DMS114 treated with DMSO at 0.1 percent for 48 hours (cell line): Measurements from ENCODE around the gene BAG3.
"Not testable (repeated sequence)": the region's sequence is repeated elsewhere in the genome, so short reads cannot be mapped to it uniquely, and the experiment has no call there.

Source experiments
- DNase-seq: peaks from one replicate; lab custom pipeline; 2025; ENCODE audit not compliant: unreplicated experiment; lab: John Stamatoyannopoulos, UW

Gene BAG3

DNA sequence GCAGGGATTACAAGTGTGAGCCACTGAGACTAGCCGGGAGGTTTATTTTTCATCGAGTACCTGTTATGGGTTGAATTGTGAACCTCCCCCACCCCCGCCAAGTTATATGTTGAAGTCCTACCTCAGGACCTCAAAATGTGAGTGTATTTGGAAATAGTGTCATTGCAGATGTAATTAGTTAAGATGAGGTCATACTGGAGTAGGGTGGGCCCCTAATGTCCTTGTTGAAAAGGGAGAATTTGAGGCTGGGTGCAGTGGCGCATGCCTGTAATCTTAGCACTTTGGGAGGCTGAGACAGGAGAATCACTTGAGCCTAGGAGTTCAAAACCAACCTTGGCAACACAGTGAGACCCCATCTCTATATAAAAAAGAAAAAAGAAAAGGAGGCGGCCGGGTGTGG lies 10.8 kb upstream of the BAG3 start:
- no peak for DNase-seq

DNA sequence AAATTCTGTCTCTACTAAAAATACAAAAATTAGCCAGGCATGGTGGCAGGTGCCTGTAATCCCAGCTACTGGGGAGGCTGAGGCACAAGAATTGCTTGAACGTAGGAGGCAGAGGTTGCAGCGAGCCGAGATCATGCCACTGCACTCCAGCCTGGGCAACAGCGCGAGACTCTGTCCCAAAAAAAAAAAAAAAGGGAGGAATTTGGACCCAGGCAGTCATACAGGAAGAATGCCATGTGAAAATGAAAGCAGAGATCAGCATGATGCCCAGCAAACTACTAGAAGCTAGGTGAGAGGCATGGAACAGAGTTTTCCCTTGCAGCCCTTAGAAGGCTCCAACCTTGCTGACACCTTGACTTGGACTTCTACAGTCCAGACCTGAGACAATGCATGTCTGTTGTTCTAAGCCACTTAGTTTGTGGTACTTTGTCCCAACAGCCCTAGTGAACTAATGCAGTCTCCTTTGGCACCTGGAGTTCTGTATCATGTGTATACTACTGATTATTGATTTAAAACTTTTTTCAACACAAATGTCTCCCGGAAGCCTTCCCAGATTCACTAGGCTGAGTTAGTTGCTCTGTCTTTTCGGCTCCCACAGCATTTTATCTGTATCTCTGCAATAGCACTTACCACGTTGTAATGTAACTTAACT lies 10.2 kb upstream of the BAG3 start:
- no peak for DNase-seq

DNA sequence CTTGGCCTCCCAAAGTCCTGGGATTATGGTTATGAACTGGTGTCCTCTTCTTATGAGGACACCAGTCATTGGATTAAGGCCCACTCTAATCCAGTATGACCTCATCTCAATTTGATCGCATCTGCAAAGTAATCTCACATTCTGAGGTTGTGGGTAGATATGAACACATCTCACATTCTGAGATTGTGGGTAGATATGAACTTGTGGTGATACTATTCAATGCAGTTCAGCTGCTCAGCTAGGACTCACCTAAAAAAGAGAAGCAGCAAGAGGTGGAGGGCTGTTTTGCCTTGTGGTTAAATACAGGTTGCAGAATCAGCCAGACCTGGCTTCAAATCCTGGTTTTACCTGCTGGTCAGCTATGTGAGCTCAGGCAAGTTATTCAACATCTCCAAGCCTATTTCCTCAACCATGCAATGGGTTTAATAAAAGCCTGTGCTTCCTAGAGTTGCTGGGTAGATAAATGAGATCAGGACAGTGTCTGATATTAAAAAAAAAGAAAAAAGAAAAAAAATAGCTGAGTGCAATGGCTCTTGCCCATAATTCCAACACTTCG lies 8.5 kb upstream of the BAG3 start:
- no peak for DNase-seq

DNA sequence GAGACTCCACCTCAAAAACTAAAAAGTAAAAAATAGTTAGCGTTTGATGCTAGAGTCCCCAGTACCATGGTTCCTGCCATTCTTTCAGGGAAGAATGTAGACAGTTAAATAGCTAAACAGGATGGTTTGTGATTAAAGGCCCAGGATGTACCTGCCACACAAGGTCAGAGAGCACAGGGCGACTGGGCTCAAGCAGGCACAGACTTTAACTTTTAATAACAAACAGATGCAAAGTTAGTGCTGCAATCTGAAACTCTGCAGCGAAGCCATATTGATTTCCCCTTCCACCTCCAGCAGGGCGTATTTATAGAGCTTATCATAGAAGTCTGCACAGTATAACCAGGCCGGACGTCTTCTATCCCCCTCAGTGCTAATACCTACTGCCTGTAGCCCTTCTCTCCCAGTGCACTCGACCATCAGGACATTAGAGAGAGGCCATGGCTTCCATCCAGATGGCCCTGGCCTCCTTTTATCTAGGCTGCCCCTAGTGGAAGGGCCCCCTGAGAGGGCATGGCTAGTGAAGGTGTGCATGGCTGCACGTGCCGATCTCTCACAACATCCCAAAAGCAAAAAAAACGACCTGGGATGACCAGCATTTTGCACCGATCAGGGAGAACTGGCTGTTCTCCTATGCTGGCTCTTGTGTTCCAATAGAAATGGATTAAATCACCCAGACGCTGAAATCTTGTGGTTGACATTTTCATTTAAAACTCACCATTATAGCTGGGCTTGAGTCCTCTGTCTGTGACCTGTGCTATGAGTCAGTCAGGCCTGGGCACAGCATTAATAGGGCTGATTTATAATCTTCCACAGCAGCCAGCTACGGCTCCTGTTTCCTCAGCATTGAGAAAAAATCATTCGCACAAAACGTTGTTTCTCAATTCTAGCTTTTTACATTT lies 7.6 kb upstream of the BAG3 start:
- DNase-seq, result no peak

DNA sequence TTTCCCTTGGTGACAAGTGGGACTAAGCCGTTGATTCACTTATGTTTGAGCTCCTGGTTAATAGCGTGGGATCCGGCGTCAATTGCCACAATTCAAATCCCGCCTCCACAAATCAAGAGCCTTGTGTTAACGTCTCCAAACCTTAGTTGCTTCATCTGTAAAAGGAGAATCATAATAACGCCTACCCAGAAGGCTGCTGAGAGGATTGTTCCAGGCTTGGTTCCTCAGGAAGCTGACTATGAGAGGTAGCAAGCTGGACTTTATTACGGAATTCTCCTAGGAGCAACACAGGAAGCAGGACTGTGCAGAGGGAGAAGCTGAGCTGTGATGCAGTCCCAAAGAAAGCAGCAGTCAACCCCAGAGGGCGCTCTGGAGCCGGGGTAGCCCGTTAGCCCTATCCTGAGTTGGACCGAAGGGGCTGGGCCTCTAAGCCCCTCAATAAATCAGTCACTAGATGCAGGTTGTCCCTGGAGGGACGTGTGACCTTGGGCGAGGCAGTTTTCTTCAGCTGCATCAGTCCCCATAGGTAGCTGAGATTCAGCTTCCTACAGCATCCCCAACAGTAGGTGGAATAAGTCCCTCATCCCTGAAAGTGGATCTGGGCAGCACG lies 6.9 kb upstream of the BAG3 start:
- DNase-seq, result no peak

DNA sequence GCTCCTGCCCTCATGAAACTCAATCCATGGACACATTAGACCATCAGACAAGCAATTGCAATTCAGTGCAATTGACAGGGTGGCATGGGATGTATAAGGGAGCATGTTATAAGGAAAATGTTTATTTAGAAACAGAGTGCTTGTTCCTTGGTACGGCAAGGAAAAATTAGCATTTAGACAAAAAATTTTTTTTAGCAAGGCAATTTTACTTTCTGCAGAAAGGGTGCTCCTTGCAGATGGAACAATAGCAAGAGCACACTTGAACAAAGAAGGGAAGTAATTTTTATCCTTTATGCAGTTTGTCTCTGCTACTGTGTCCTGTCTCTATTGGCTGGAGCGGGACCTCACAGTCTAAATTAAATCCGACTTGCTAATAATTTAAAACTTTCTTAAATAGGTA lies 6.2 kb upstream of the BAG3 start:
- no peak for DNase-seq

DNA sequence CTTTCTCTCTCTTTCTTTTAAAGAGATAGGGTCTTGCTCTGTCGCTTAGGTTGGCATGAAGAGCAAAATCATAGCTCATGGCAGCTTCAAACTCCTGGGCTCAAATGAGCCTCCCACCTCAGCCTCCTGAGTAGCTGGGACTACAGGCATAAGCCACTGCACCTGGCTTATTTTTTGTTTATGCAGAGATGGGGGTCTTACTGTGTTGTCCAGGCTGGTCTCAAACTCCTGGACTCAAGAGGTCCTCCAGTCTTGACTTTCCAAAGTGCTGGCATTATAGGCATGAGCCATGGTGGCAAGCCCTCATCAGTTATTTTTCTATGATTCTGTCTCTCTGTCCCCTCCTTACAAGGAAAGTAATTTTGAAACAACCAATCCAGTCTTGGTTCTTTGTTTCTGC lies 1.1 kb upstream of the BAG3 start:
- DNase-seq, result no peak

DNA sequence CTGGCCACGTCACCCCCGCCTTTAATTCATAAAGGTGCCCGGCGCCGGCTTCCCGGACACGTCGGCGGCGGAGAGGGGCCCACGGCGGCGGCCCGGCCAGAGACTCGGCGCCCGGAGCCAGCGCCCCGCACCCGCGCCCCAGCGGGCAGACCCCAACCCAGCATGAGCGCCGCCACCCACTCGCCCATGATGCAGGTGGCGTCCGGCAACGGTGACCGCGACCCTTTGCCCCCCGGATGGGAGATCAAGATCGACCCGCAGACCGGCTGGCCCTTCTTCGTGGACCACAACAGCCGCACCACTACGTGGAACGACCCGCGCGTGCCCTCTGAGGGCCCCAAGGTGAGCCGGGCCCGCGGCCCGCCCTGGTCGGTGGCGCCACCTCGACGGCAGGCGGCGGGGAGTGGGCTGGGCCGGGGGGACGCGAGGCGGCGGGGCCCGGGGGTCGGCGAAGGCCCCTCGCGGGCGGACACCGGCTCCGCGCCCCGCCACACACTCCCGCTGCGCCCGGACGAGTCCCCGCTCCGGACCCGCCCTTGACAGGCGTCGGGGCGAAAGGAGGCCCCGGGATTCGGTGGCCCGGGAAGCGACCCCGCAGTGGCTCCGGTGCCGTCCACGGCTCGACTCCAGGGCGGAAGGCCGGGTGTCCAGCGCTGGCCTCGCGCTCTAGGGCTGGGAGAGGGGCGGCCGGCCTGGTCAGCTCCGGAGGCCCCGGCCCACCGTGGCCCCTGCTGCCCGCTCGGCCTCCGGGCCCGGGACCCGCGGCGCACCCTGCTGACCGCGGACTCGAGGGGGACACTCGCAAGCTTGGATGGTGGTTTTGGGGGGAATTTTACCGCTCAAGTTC lies 557 bp downstream of the BAG3 start:
- no peak for DNase-seq

DNA sequence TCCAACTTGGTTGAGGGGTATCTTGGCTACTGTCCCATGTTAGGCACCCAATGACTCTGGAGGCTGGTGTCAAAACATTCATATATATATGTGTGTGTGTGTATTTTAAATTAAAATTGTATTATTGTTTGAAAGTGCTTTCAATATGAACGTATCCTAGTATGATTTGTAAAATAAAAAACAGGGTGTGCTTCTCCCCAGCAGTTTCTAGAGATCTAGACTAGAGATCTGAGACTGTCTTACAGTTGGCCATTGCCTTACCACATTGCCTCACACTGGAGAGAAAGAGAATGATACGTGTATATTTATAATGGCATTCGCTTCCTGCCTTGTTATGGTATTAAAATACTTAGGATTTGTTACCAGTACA lies 1.2 kb downstream of the BAG3 start:
- DNase-seq, result peak; percentile 67

DNA sequence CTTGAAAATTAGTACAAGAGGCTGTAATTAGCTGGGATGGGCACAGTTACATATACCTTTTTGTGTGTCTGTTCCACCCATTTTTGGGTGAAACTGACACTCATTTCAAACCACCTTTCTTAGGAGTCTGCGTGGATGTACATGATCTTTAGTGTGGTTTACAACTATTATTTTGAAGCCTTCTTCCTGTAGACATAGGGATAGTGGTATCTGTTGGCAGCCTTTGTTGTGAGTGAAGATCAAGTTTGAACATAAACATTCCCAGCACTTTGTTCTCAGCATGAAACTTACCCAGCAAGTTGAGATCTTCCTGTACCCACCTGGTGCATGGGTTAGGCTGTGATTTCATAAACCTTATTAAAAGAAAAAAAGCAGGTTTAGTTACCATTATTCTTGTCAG lies 2.0 kb downstream of the BAG3 start:
- DNase-seq, result no peak

DNA sequence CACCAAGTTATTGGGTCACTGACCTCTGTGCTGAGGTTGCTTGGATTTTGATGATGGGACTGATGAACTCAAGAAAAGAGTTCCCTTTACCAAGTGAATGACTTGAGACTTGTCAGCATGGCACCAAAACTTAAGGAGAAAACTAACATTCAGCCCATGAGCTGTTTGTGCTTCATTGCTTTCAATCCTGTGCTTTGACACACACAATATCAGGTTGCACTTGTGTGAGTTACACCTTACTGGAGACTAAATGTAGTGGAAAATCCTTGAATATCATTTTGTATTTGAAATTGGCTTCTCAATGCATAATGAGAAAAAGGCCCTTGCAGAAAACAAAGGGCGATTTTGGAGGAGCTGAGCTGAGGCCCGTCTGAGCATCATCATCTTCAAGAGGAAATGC lies 2.7 kb downstream of the BAG3 start:
- DNase-seq, result no peak

DNA sequence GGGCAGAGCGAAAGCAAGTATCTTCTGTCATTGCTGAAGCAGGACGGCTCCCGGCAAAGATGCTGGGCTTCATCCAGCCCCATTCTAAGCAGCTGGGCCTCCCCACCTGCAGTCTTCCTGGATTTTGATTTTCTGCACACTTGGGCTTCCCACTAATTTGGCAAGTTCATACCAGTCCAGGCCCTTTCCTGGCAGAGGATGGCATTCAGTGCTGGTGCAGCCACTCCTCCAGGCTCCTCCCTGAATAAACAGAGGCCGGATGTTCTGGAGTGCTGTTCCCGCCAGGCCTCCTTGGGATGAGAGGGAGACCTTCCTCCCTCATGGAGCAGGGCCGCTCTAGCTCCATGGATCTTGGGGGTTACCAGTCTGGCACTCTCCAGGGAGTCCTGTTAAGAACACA lies 3.4 kb downstream of the BAG3 start:
- no peak for DNase-seq

DNA sequence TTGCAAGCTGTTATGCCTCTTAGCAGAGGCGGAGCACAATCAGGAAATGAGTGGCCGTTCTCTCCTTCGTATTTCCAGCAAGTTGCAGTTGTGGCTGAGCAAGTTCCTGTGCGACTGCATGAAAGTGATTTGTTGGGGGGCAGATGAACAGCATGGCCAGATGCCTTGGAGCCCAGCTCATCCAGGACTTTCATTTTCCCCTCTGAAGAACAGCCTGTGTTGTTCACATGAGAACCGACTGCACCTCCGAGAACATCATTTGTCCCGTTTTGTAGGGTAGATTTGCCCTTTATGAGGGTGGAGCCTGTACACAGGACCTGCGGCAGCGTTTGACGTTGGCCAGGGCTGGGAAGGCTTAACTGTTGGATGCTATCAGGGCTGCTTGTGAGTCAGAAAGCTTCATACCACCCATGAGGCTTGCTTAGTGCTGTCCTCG lies 4.4 kb downstream of the BAG3 start:
- DNase-seq, result no peak

DNA sequence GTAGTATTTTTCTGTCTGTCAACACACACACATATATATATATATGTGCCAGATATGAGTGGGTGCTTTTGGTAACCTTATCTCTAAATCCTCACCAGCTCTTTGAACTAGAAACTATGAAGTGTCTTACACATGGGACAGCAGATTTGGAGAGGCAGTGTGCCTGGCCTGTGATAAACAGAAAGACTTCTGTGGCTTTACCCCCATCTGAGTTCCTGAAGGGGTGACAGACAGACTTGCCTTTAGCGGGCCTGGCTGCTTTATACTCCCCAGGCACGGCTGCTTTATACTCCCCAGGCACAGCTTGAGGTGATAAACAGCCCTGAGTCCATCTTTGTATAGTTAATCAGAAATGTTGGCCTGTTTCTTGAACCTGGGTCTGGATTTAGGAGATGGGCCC lies 5.6 kb downstream of the BAG3 start:
- DNase-seq, result no peak

DNA sequence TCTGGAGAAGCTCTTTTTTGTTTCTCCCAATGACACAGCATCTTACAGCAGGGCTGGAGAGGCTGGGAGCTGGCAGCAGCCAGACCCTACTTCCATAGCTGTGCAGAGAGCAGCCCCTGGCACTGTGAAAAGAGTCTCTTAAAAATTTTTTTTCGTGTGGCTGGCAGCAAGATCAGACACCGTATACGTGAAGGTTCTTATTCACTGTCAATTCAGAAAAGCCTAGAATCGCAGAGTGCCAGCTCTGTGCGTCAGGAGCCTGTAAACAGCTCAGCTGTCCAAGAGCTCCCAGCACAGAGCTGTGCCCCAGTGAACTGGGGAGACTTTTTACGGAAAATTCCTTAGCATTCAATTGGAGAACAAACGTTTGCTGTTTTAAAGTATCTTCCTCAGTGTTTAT lies 6.5 kb downstream of the BAG3 start:
- DNase-seq, result no peak

DNA sequence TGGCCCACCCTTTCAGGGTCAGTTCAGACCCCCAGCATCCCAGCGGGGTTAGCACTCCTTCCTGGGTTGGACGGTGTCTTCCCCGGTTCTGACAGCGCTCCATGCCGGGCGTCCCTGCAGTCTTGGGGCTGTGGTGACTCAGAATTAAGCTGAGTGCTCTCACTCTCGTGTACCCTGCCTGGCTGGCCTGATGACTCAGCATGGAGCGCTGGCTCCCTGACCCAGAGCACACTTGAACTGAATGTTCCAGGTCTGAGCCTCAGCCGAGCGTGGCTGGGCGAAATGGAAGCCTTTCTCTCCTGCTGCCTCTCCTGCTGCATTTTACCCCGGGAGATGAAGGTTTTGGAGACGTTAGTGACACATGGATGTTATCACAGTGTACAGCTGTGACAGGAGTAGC lies 7.1 kb downstream of the BAG3 start:
- no peak for DNase-seq

DNA sequence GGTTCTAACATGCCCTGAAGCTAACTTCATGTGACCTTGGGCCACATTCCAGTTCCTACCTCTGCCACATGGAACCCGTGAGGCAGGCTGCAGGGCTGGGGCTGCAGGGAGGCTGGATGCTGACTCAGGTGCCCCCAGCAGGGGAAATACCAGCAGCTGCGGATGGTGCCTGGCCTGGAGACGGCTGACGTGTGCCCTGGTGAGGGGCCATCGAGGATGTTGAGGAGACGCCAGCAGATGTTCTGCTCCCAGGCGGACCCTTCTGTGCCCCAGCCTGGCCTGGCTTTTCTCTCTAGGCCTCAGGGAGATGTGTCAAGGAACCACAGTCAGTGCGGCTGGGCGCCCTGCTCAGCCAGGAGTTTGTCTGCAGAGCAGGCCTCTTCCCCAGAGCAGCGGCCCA lies 8.8 kb downstream of the BAG3 start:
- DNase-seq, result no peak

DNA sequence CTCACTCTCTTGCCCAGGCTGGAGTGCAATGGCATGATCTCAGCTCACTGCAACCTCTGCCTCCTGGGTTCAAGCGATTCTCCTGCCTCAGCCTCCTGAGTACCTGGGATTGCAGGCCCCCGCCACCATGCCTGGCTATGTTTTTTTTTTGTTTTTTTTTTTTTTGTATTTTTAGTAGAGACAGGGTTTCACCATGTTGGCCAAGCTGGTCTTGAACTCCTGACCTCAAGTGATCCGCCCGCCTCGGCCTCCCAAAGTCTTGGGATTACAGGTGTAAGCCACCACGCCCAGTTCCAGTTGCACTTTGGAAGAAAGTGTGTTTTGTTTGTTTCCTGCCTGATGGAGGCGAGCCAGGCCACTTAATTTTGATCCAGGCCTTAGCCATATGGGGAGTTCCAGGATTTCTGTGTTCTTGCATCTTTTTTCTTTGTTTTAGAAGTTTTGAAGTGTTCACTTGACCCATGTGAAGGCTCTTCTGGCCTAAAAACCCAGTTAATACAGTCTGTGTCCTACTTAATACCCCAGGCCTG lies 11.0 kb downstream of the BAG3 start:
- DNase-seq, result not testable (repeated sequence)

DNA sequence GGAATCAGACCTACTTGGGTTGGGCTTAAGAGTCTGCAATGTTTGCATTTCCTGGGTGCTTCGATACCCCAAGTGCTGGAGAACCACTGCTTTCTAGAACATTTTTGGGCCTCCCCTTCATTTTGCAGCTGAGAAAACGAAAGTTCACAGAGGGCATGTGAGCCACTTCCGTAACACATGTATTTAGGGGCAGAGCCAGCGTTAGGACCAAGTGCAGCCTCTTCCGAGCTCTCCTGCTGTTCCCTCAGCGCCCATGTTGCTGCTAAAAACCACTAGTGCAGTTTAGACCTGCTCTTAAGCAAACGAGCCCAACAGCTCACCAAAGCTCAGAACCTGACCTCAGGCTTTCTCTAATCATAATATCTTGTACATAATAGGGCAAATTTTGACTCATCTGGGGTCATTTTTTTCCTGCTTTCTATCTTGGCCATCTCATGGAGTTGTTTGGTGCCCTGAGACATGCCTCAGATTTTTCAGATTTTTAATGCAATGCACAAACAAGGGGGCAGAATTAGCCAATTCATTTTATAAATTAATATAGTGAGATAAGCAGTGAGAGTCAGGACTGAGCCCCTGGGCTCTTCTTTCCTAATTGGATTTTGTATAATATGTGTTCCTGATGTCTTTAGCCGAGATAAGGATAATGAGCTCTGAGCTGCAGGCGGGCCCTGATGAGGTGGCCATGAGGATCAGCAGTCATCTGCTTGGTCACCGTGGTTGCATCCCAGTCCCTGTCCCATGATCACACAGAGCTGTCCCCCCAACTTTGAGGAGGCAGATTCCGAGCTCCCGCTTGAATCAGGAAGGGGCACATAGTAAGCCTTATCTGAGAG lies 12.9 kb downstream of the BAG3 start:
- DNase-seq, result peak; percentile 16
